Ishikawa (cell line): ENCODE results near the gene RAPGEF4.

Source experiments
- CEBPB ChIP-seq: IDR thresholded peaks from 2 replicates; pipeline ENCODE4 v1.6.1; 2012
- CREB1 ChIP-seq: IDR thresholded peaks from 2 replicates; pipeline ENCODE4 v1.6.1; 2012; ENCODE audit warnings: low read depth
- EGR1 ChIP-seq: IDR thresholded peaks from 2 replicates; pipeline ENCODE4 v1.6.1; 2012
- EP300 ChIP-seq: IDR thresholded peaks from 2 replicates; pipeline ENCODE4 v1.6.1; 2012; ENCODE audit warnings: borderline replicate concordance
- FOXM1 ChIP-seq: IDR thresholded peaks from 2 replicates; pipeline ENCODE4 v1.6.1; 2012; ENCODE audit warnings: low read depth, borderline replicate concordance
- NFIC ChIP-seq: IDR thresholded peaks from 2 replicates; pipeline ENCODE4 v1.6.1; 2012
- RAD21 ChIP-seq: IDR thresholded peaks from 2 replicates; pipeline ENCODE4 v1.6.1; 2012; ENCODE audit warnings: low read depth
- TAF1 ChIP-seq: IDR thresholded peaks from 2 replicates; pipeline ENCODE4 v1.6.1; 2012; ENCODE audit warnings: low read depth, mild to moderate bottlenecking
- TCF12 ChIP-seq: IDR thresholded peaks from 2 replicates; pipeline ENCODE4 v1.6.1; 2012; ENCODE audit warnings: low read depth
- YY1 ChIP-seq: IDR thresholded peaks from 2 replicates; pipeline ENCODE4 v1.6.1; 2012; ENCODE audit warnings: low read depth
- TF ChIP-seq, protein P1 (sequence below): IDR thresholded peaks from 2 replicates; pipeline ENCODE4 v1.6.1; 2012
- TF ChIP-seq, protein P2 (sequence below): IDR thresholded peaks from 2 replicates; pipeline ENCODE4 v1.6.1; 2012; ENCODE audit warnings: low read depth, mild to moderate bottlenecking
- TF ChIP-seq, protein P3 (sequence below): IDR thresholded peaks from 2 replicates; pipeline ENCODE4 v1.6.1; 2012

DNA sequence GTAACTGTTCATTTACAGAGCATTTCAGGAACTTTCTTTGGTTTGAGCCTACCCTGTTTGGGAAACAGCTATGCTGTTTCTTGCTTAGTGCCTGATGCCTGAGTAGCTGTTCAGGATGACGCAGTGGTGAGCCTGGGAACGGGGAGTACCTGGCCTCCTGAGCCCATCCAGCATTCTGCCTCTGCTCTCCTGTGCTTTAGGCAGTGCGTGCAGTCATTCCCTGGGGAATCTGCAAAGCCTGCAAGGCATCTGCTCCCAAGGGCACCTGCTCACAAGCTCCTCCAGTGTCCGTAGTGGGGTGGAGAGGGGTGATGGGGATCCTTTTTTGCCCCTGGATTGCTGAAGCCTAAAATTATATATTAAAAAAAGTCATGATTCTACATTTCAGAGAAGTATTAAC is 68.8 kb downstream of the RAPGEF4 start:
- TF ChIP-seq TCF12 (no peak), EP300 (no peak), TAF1 (no peak), RAD21 (no peak), FOXM1 (no peak), CEBPB (no peak), NFIC (no peak), YY1 (no peak), CREB1 (no peak), EGR1 (no peak)
- TF ChIP-seq, protein P1, sequence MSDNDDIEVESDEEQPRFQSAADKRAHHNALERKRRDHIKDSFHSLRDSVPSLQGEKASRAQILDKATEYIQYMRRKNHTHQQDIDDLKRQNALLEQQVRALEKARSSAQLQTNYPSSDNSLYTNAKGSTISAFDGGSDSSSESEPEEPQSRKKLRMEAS, result no peak
- TF ChIP-seq, protein P2, sequence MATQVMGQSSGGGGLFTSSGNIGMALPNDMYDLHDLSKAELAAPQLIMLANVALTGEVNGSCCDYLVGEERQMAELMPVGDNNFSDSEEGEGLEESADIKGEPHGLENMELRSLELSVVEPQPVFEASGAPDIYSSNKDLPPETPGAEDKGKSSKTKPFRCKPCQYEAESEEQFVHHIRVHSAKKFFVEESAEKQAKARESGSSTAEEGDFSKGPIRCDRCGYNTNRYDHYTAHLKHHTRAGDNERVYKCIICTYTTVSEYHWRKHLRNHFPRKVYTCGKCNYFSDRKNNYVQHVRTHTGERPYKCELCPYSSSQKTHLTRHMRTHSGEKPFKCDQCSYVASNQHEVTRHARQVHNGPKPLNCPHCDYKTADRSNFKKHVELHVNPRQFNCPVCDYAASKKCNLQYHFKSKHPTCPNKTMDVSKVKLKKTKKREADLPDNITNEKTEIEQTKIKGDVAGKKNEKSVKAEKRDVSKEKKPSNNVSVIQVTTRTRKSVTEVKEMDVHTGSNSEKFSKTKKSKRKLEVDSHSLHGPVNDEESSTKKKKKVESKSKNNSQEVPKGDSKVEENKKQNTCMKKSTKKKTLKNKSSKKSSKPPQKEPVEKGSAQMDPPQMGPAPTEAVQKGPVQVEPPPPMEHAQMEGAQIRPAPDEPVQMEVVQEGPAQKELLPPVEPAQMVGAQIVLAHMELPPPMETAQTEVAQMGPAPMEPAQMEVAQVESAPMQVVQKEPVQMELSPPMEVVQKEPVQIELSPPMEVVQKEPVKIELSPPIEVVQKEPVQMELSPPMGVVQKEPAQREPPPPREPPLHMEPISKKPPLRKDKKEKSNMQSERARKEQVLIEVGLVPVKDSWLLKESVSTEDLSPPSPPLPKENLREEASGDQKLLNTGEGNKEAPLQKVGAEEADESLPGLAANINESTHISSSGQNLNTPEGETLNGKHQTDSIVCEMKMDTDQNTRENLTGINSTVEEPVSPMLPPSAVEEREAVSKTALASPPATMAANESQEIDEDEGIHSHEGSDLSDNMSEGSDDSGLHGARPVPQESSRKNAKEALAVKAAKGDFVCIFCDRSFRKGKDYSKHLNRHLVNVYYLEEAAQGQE, result no peak
- TF ChIP-seq, protein P3, sequence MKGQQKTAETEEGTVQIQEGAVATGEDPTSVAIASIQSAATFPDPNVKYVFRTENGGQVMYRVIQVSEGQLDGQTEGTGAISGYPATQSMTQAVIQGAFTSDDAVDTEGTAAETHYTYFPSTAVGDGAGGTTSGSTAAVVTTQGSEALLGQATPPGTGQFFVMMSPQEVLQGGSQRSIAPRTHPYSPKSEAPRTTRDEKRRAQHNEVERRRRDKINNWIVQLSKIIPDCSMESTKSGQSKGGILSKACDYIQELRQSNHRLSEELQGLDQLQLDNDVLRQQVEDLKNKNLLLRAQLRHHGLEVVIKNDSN, result no peak
